GM13976 (cell line): Measurements from ENCODE around the gene RABL3.
"Not testable (repeated sequence)": the region's sequence is repeated elsewhere in the genome, so short reads cannot be mapped to it uniquely, and the experiment has no call there.

Experiments used
- DNase-seq: peaks from one replicate; pipeline ENCODE4 v3.0.0; 2012; ENCODE audit warnings: low spot score
- in situ Hi-C: fragments of 300-500 bp; cut with MboI; formaldehyde crosslinking; loops from one replicate; pipeline ENCODE4 v1.12.0; 2022; ENCODE audit warnings: low sequenced_read_pairs, mixed read lengths, inconsistent platforms; ENCODE audit not compliant: unreplicated experiment
- TF ChIP-seq, protein P1 (sequence below): IDR thresholded peaks from 2 replicates; pipeline ENCODE4 v1.5.1; 2012; ENCODE audit warnings: borderline replicate concordance, mild to moderate bottlenecking; ENCODE audit not compliant: insufficient read depth; ENCODE audit errors: extremely low read depth, missing control alignments, control extremely low read depth

RABL3 gene

DNA sequence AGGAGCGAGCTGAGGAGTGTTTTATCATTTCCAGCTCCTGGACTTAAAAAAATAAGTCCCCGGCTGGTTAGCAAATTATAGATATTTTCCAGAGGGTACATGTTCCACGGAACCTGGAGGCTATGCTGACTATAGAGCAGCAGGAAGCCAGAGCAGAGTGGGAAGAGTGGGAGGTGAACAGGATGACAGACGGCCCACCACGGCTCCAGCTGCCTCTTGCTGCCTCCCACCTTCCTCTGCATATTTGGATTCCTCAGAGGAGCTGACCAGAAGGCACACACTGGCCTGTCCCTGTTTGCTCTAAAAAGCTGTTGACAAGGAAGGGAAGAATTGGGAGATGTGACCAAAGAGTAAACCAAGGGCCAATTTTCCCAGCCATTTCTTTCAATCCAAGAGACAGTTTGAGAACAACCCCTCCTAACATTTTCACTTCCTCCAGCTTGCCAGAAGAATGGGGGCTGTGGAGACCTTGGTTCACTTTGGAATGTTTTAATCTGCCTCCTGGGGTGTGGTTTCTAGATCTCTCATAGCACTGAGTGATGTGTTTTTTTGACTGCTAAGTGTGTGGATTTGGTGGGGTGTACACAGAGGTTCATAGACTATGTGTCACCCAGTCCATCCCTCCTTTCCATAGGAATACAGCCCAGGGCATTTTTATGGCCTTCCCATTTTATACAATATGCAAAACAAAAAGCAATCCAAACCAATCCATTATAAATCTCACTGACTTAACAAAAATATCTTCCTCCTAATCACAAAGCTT, 97.1 kb downstream of the RABL3 start:
- TF ChIP-seq, protein P1, sequence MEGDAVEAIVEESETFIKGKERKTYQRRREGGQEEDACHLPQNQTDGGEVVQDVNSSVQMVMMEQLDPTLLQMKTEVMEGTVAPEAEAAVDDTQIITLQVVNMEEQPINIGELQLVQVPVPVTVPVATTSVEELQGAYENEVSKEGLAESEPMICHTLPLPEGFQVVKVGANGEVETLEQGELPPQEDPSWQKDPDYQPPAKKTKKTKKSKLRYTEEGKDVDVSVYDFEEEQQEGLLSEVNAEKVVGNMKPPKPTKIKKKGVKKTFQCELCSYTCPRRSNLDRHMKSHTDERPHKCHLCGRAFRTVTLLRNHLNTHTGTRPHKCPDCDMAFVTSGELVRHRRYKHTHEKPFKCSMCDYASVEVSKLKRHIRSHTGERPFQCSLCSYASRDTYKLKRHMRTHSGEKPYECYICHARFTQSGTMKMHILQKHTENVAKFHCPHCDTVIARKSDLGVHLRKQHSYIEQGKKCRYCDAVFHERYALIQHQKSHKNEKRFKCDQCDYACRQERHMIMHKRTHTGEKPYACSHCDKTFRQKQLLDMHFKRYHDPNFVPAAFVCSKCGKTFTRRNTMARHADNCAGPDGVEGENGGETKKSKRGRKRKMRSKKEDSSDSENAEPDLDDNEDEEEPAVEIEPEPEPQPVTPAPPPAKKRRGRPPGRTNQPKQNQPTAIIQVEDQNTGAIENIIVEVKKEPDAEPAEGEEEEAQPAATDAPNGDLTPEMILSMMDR, result no peak
- DNase-seq, result no peak
- in situ Hi-C loops, result no loop called here

DNA sequence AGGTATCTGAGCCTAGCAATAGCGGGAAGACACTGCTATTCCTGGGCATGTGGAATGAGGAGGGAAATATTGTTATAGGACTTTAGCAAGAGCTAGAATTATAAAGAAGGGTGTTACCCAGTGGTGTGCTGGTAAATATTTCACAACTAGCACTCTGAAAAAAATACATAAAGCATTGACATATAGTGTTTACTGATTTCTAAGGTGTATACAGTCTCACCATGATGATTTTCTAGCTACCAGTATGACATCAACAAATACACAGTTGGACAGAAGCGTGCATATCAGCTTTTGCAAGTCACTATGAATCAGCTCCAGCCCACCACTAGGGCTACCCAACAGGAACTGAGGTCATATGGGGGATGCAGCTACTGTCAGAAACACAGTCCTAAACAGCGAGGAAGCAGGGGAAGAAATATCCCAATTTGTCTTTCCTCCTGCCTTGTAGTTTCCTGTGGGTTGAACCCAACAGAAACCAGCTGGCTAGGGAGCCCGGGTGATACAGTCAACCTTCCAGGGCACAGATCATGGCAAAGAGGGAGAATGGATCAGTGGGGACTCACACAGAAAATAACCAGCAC, 99.9 kb downstream of the RABL3 start:
- no peak for DNase-seq
- in situ Hi-C loops, result no loop called here
- TF ChIP-seq, protein P1, result no peak

DNA sequence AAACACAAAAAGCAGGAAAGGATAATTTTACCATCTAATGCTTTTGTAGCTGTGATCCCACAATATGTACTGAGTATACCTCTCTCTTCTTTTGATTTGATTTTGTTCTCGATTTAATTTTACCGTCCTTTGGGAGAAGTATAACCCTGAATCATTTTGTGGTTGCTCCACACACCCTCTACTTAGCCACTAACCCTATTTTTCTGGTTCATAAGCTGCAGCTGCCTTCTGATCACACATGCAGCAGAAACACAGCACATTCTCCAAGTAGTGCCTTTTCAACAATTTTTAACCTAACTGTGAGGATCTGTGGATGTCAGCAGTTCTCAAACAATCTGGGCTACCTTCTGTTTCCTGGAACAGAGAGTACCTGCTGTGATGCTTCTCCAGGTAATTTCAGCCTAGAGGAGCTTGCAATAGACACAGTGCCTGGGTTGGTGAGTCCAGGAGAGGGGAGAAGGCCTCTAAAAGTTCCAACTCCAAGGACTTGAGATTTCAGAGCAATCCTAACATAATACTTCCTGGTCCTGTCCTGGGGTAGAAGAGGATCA, 100.5 kb downstream of the RABL3 start:
- in situ Hi-C loops, result no loop called here
- DNase-seq, result no peak
- TF ChIP-seq, protein P1, result no peak

DNA sequence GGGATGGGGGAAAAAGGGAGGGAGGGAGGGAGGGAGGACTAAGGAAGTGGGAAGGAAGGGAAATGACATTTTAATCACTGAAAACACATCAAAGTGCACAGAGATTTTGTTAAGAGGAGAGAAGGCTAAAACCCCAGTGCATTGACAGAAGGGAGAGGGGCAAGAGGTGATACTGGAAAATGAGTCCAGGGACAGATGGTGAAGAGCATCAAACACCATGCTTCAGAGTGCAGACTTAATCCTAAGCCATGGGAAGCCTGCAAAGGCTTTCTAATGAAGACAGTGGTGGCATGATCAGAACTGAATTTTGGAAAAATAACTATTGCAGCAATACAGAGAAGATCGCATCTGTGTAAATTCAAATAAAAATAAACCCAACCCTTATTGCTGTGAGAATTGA, 102.1 kb downstream of the RABL3 start:
- no peak for DNase-seq
- in situ Hi-C loops, result no loop called here
- TF ChIP-seq, protein P1, result no peak

DNA sequence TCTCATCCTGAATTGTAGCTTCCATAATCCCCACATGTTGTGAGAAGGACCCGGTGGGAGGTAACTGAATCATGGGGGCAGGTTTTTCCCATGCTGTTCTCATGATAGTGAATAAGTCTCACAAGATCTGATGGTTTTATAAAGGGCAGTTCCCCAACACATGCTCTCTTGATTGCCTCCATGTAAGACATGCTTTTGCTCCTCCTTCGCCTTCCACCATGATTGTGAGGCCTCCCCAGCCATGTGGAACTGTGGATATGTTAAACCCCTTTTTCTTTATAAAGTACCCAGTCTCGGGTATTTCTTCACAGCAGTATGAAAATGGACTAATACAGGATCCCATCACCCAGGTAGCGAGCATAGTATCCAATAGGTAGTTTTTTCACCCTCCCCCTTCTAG, 103.5 kb downstream of the RABL3 start:
- DNase-seq, in situ Hi-C loops: not testable (repeated sequence)

DNA sequence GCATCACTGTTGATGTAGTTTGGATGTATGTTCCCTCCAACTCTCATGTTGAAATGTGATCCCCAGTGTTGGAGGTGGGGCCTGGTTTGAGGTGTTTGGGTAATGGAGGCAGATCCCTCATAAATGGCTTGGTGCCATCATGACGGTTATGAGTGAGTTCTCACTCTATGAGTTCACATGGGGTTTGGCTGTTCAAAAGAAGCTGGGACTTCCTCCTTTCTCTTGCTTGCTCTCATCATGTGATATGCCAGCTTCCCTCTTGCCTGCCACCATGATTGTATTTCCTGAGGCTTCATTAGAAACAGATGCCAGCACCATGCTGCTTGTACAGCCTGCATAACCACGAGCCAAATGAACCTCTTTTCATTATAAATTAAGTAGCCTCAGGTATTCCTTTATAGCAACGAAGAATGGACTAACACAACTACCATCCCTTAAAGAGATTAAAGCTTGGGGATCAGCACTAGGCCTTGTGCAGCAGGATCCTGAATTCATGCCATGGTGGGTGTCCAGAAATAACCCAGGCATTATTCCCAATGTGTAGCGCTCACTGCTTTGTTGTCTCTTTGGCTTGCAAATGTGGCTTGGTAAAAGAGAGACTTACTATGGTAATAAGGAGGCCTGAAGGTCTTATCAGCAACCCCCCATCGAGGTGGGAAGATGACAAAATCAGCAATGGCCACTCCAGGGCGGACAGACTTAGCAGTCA, 104.3 kb downstream of the RABL3 start:
- in situ Hi-C loops, result no loop called here
- TF ChIP-seq, protein P1, result no peak
- no peak for DNase-seq
